GM13976 (cell line): ENCODE results near the gene PLEKHA7.
"Not testable (repeated sequence)": the region's sequence is repeated elsewhere in the genome, so short reads cannot be mapped to it uniquely, and the experiment has no call there.

Experiments used
- DNase-seq: peaks from one replicate; pipeline ENCODE4 v3.0.0; 2012; ENCODE audit warnings: low spot score
- in situ Hi-C: fragments of 300-500 bp; cut with MboI; formaldehyde crosslinking; loops from one replicate; pipeline ENCODE4 v1.12.0; 2022; ENCODE audit warnings: low sequenced_read_pairs, mixed read lengths, inconsistent platforms; ENCODE audit not compliant: unreplicated experiment
- TF ChIP-seq, protein P1 (sequence below): IDR thresholded peaks from 2 replicates; pipeline ENCODE4 v1.5.1; 2012; ENCODE audit warnings: borderline replicate concordance, mild to moderate bottlenecking; ENCODE audit not compliant: insufficient read depth; ENCODE audit errors: extremely low read depth, missing control alignments, control extremely low read depth

PLEKHA7 gene

GRCh38 chr11:16871368-16871767 is 142.8 kb downstream of the PLEKHA7 start:
- TF ChIP-seq, protein P1, sequence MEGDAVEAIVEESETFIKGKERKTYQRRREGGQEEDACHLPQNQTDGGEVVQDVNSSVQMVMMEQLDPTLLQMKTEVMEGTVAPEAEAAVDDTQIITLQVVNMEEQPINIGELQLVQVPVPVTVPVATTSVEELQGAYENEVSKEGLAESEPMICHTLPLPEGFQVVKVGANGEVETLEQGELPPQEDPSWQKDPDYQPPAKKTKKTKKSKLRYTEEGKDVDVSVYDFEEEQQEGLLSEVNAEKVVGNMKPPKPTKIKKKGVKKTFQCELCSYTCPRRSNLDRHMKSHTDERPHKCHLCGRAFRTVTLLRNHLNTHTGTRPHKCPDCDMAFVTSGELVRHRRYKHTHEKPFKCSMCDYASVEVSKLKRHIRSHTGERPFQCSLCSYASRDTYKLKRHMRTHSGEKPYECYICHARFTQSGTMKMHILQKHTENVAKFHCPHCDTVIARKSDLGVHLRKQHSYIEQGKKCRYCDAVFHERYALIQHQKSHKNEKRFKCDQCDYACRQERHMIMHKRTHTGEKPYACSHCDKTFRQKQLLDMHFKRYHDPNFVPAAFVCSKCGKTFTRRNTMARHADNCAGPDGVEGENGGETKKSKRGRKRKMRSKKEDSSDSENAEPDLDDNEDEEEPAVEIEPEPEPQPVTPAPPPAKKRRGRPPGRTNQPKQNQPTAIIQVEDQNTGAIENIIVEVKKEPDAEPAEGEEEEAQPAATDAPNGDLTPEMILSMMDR: no peak
- in situ Hi-C loops: no loop called here
- no peak for DNase-seq

DNA sequence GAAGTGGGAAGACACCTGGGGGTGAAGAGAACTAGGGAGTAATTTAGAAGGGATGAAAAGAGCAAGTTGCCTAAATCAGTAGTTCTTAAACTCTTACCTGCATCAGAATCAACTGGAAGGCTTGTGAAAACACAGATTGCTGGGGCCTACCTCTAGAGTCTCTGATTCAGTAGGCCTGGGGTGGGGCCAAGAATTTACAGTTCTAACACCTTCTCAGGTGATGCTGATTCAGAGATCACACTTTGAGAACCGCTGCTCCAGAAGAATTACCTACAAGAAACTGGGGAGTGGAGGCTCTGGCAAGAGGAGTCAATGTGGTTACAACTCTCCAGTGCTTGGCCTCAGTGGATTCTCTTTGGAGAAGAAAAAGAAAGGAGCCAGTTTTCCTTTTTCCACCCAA is 147.1 kb downstream of the PLEKHA7 start:
- in situ Hi-C loops: no loop called here
- TF ChIP-seq, protein P1: no peak

GRCh38 chr11:16864428-16864827 is 149.8 kb downstream of the PLEKHA7 start:
- in situ Hi-C loops, DNase-seq: not testable (repeated sequence)

More for the DNA sequence above, 147.1 kb downstream of the PLEKHA7 start:
- no peak for DNase-seq

DNA sequence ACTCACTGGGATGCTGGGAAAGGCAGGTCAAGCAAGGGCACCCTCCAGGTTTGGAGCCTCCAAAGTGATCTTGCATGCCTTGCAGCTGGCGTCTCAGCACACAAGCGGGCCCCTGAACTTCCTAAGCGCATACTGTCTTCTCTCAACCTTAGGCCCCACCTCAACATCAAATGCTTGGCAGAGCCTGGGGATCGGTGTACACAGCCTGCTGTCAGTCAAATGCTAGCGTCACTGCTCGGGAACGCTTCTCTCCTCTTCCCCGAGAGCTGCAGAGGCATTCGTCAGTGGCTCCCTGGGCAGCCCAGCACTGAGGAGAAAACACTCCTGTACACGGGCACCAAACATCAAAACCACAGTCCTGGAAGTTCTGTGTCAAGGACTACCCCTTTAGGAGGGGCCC is 150.8 kb downstream of the PLEKHA7 start:
- TF ChIP-seq, protein P1: no peak
- in situ Hi-C loops: no loop called here
- DNase-seq: no peak

DNA sequence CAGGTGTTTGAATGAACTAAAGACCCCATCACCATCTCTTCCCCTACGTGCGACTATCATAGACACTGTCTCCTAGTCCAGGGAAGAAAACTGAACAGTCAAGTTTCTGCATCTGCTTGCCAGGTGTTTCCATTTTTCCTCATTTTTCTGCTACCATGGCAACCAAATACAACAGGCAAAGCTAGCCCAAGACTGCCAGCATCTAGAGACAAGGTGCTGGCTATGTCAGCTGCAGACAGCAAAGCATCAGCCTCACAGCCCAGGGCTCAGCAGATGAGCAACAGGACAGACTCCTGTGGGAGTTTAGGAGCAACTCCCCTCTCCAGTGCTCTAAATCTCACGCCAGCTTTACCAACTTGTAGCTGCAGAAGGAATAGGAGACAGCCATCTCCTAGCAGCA is 151.5 kb downstream of the PLEKHA7 start:
- TF ChIP-seq, protein P1: no peak
- no peak for DNase-seq
- in situ Hi-C loops: no loop called here

GRCh38 chr11:16861862-16862261 is 152.4 kb downstream of the PLEKHA7 start:
- no peak for DNase-seq
- TF ChIP-seq, protein P1: no peak
- in situ Hi-C loops: no loop called here

- no peak for DNase-seq
- in situ Hi-C loops: no loop called here
- TF ChIP-seq, protein P1: no peak
Measured at GRCh38 chr11:16860617-16861016, 153.6 kb downstream of the PLEKHA7 start.
